K562 (cell line): ENCODE data around the gene ZNF672. TPM values are rescaled to one million over a fixed set of nuclear protein-coding genes. Genes with fewer than 3 reads are reported as not detected.

Experiments used
- L3MBTL2 ChIP-seq: fragments of 450-650 bp; IDR thresholded peaks from 2 replicates; pipeline ENCODE4 v1.6.1; 2016; ENCODE audit warnings: mild to moderate bottlenecking, moderate library complexity
- PTTG1 ChIP-seq: fragments of 450-650 bp; IDR thresholded peaks from 2 replicates; pipeline ENCODE4 v1.6.1; 2016; ENCODE audit warnings: low read depth, mild to moderate bottlenecking, missing genetic modification characterization, missing compliant biosample characterization
- RAD51 ChIP-seq: fragments of 450-650 bp; IDR thresholded peaks from 2 replicates; pipeline ENCODE4 v1.7.1; 2016; ENCODE audit warnings: low read depth, mild to moderate bottlenecking, borderline replicate concordance
- SMAD1 ChIP-seq: fragments of 150-350 bp; IDR thresholded peaks from 2 replicates; pipeline ENCODE4 v1.6.1; 2014; ENCODE audit warnings: low read length, low read depth; ENCODE audit not compliant: partially characterized antibody
- SMARCA5 ChIP-seq: fragments of 450-650 bp; IDR thresholded peaks from 2 replicates; pipeline ENCODE4 v1.6.1; 2016
- THRAP3 ChIP-seq: fragments of 450-650 bp; IDR thresholded peaks from 2 replicates; pipeline ENCODE4 v1.6.1; 2016; ENCODE audit warnings: mild to moderate bottlenecking, inconsistent platforms, borderline replicate concordance
- YY1 ChIP-seq, 3 experiments: IDR thresholded peaks; 2 replicates each; pipeline ENCODE4 v1.6.1; 2011; ENCODE audit warnings: low read length in 2 of 3, mild to moderate bottlenecking in 2 of 3, moderate library complexity in 2 of 3, borderline replicate concordance in 1 of 3, control low read depth in 1 of 3, low read depth in 1 of 3; ENCODE audit not compliant: insufficient read depth in 3 of 3, insufficient replicate concordance in 2 of 3, control insufficient read depth in 1 of 3, insufficient read length in 1 of 3; ENCODE audit errors: extremely low read depth in 1 of 3
- ZNF324 ChIP-seq: fragments of 250-450 bp; sonication (Bioruptor Pico); IDR thresholded peaks from 2 replicates; pipeline ENCODE4 v1.4.0; 2020; ENCODE audit warnings: mild to moderate bottlenecking
- ZNF507 ChIP-seq: conservative IDR thresholded peaks from 2 replicates; pipeline ENCODE4 v1.6.1; 2017; ENCODE audit warnings: missing genetic modification characterization, missing compliant biosample characterization
- polyA plus RNA-seq, 8 experiments: library from polyadenylated mRNA; depleted of rRNA in 4 of 8; stranded (reverse) in 5 of 8; unstranded in 3 of 8; fragments of >200 nt; fragmentation: Nextera tagmentation in 2 of 8; fragmentation: Illumina TruSeq in 1 of 8; extraction: Ambion mirVana in 2 of 8; extraction: Trizol in 1 of 8; gene quantifications; 2 replicates each; pipeline versions ENCODE4 v1.2.1 to v1.2.3, GENCODE V29; 2011 to 2014; ENCODE audit warnings: inconsistent platforms in 1 of 8, missing spikeins in 1 of 8
- total RNA-seq, 7 experiments: library from RNA; depleted of rRNA in 6 of 7; stranded (reverse); fragments of >200 nt in 6 of 7; fragmentation: Illumina TruSeq in 2 of 7; extraction: Trizol in 2 of 7; gene quantifications; 2 replicates each; pipeline versions ENCODE4 v1.2.1 to v1.2.3, GENCODE V29; 2011 to 2021; ENCODE audit warnings: low replicate concordance in 1 of 7
- TF ChIP-seq, protein P1 (sequence below): fragments of 200-600 bp; sonication (generic); IDR thresholded peaks from one replicate; pipeline ENCODE4 v1.6.1; 2012; ENCODE audit warnings: mild to moderate bottlenecking, low read depth, low read length, inconsistent platforms
- TF ChIP-seq, protein P2 (sequence below): fragments of 250-450 bp; sonication (Bioruptor Pico); IDR thresholded peaks from 2 replicates; pipeline ENCODE4 v1.5.0; 2021
- TF ChIP-seq, protein P3 (sequence below): fragments of 250-450 bp; sonication (Bioruptor Pico); IDR thresholded peaks from 2 replicates; pipeline ENCODE4 v1.5.0; 2022; ENCODE audit warnings: mild to moderate bottlenecking

ZNF672 gene
- total and polyA plus RNA-seq, 9 of the 15 experiments (the other 6 are each of a cell fraction or from before 2014, with no cell fraction given): 1.9 to 57.9 (median 24.1) TPM

DNA sequence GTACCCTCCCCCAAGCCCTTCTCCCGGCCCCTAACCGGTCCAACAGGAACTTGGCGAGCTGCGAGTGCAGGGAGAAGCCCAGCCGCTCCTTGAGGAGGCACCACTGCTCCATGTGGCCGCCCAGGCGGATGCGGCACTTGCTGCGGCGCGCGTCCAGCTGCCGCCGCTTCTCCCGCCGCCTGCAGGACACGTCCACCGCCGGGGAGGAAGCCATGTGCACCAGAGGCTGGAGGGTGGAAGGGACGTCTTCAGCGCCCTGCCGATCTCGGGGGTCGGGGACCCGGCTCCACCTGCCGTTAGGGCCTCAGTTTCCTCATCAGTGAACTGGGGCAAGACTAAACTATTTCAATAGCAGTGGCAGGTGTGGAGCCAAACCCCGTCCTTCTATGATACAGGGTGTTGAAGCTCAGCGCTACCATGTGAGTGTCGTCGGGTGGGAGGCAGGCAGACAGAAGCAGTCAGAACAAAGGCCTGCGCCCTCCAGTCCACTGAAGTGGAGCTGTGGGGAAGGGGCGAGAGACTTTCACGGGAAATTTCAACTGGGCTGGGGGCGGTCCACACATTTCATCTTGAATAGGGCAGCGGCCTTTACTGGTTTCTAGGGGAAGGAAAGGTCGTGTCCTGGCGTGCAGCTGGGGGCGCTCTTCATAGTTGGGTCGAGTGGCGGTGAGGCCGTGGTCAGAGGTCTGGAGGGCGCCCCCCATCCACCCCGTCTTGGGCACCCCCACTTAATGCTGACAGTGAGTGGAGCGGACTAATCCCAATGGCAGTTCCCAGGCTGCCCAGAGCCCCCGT, 20.3 kb downstream of the ZNF672 start (continued):
- TF ChIP-seq, protein P1, sequence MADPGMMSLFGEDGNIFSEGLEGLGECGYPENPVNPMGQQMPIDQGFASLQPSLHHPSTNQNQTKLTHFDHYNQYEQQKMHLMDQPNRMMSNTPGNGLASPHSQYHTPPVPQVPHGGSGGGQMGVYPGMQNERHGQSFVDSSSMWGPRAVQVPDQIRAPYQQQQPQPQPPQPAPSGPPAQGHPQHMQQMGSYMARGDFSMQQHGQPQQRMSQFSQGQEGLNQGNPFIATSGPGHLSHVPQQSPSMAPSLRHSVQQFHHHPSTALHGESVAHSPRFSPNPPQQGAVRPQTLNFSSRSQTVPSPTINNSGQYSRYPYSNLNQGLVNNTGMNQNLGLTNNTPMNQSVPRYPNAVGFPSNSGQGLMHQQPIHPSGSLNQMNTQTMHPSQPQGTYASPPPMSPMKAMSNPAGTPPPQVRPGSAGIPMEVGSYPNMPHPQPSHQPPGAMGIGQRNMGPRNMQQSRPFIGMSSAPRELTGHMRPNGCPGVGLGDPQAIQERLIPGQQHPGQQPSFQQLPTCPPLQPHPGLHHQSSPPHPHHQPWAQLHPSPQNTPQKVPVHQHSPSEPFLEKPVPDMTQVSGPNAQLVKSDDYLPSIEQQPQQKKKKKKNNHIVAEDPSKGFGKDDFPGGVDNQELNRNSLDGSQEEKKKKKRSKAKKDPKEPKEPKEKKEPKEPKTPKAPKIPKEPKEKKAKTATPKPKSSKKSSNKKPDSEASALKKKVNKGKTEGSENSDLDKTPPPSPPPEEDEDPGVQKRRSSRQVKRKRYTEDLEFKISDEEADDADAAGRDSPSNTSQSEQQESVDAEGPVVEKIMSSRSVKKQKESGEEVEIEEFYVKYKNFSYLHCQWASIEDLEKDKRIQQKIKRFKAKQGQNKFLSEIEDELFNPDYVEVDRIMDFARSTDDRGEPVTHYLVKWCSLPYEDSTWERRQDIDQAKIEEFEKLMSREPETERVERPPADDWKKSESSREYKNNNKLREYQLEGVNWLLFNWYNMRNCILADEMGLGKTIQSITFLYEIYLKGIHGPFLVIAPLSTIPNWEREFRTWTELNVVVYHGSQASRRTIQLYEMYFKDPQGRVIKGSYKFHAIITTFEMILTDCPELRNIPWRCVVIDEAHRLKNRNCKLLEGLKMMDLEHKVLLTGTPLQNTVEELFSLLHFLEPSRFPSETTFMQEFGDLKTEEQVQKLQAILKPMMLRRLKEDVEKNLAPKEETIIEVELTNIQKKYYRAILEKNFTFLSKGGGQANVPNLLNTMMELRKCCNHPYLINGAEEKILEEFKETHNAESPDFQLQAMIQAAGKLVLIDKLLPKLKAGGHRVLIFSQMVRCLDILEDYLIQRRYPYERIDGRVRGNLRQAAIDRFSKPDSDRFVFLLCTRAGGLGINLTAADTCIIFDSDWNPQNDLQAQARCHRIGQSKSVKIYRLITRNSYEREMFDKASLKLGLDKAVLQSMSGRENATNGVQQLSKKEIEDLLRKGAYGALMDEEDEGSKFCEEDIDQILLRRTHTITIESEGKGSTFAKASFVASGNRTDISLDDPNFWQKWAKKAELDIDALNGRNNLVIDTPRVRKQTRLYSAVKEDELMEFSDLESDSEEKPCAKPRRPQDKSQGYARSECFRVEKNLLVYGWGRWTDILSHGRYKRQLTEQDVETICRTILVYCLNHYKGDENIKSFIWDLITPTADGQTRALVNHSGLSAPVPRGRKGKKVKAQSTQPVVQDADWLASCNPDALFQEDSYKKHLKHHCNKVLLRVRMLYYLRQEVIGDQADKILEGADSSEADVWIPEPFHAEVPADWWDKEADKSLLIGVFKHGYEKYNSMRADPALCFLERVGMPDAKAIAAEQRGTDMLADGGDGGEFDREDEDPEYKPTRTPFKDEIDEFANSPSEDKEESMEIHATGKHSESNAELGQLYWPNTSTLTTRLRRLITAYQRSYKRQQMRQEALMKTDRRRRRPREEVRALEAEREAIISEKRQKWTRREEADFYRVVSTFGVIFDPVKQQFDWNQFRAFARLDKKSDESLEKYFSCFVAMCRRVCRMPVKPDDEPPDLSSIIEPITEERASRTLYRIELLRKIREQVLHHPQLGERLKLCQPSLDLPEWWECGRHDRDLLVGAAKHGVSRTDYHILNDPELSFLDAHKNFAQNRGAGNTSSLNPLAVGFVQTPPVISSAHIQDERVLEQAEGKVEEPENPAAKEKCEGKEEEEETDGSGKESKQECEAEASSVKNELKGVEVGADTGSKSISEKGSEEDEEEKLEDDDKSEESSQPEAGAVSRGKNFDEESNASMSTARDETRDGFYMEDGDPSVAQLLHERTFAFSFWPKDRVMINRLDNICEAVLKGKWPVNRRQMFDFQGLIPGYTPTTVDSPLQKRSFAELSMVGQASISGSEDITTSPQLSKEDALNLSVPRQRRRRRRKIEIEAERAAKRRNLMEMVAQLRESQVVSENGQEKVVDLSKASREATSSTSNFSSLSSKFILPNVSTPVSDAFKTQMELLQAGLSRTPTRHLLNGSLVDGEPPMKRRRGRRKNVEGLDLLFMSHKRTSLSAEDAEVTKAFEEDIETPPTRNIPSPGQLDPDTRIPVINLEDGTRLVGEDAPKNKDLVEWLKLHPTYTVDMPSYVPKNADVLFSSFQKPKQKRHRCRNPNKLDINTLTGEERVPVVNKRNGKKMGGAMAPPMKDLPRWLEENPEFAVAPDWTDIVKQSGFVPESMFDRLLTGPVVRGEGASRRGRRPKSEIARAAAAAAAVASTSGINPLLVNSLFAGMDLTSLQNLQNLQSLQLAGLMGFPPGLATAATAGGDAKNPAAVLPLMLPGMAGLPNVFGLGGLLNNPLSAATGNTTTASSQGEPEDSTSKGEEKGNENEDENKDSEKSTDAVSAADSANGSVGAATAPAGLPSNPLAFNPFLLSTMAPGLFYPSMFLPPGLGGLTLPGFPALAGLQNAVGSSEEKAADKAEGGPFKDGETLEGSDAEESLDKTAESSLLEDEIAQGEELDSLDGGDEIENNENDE: no peak
- TF ChIP-seq PTTG1 (no peak), YY1 (IDR thresholded peaks at IDR 0.05; ENCODE audit: borderline replicate concordance in 1 of 3, control insufficient read depth in 1 of 3, extremely low read depth in 1 of 3, insufficient read depth in 3 of 3, insufficient read length in 1 of 3, insufficient replicate concordance in 2 of 3, low read depth in 1 of 3, low read length in 2 of 3) (peak in 2 of 3 experiments; percentile 4 to 66), ZNF507 (tag) (no peak), SMARCA5 (0 out of 2 replicates have a peak, but pooled peaks have one; percentile 14), L3MBTL2 (peak; percentile 89), THRAP3 (no peak), RAD51 (no peak), SMAD1 (no peak), ZNF324 (no peak)
- TF ChIP-seq, protein P2, sequence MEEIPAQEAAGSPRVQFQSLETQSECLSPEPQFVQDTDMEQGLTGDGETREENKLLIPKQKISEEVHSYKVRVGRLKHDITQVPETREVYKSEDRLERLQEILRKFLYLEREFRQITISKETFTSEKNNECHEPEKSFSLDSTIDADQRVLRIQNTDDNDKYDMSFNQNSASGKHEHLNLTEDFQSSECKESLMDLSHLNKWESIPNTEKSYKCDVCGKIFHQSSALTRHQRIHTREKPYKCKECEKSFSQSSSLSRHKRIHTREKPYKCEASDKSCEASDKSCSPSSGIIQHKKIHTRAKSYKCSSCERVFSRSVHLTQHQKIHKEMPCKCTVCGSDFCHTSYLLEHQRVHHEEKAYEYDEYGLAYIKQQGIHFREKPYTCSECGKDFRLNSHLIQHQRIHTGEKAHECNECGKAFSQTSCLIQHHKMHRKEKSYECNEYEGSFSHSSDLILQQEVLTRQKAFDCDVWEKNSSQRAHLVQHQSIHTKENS (CRISPR knock-in tag): no peak
- TF ChIP-seq, protein P3, sequence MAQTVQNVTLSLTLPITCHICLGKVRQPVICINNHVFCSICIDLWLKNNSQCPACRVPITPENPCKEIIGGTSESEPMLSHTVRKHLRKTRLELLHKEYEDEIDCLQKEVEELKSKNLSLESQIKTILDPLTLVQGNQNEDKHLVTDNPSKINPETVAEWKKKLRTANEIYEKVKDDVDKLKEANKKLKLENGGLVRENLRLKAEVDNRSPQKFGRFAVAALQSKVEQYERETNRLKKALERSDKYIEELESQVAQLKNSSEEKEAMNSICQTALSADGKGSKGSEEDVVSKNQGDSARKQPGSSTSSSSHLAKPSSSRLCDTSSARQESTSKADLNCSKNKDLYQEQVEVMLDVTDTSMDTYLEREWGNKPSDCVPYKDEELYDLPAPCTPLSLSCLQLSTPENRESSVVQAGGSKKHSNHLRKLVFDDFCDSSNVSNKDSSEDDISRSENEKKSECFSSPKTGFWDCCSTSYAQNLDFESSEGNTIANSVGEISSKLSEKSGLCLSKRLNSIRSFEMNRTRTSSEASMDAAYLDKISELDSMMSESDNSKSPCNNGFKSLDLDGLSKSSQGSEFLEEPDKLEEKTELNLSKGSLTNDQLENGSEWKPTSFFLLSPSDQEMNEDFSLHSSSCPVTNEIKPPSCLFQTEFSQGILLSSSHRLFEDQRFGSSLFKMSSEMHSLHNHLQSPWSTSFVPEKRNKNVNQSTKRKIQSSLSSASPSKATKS: no peak
